NCI-H1048 (cell line): ENCODE measurements around the gene SVOP.
A peak's percentile ranks its signal among the peaks of the same experiment; 100 is the strongest.

Experiments
- DNase-seq: peaks from one replicate; lab custom pipeline; 2025; lab: John Stamatoyannopoulos, UW

The SVOP gene

DNA sequence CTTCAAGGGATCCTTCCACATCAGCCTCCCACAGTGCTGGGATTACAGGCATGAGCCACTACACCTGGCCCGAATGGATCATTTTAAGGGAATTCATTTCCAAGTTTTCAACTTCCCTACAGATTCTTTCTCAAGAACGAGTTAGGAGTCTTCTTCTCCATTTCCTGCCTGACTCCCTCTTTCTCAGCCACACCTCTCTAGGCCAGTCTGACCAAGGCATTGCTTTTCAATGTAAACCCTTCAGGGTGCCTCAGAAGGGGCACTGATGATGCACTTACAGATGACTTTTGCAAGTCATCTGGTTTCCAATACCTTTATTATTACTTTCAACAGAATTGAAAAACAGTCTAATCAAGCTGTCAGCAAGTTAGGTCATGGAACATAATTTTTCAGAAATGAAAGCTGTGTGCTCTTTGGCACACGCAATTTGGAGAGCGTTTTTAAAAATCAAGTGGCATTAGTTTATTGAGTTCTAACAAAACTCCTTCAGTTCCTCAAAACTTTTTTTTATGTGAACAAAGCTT lies 47.2 kb downstream of the SVOP start:
- DNase-seq: no peak

DNA sequence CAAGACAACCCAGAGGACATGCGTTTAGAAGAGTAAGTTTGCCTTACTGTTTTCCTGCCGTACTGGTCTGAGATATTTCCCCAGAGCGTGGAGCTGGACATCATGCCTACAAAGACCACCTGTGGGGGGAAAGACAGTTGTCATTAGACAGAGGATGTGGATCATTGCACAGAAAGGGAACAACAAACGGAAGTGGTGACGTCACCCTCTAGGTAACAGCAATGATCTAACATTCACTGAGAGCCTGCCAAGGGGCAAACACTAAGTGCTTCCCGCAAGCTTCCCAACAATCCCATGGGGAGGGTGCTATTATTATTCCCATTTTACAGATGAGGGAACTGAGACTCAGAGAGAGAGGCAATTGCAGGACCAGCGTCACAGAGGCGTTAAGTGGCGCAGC lies 48.5 kb downstream of the SVOP start:
- no peak for DNase-seq

DNA sequence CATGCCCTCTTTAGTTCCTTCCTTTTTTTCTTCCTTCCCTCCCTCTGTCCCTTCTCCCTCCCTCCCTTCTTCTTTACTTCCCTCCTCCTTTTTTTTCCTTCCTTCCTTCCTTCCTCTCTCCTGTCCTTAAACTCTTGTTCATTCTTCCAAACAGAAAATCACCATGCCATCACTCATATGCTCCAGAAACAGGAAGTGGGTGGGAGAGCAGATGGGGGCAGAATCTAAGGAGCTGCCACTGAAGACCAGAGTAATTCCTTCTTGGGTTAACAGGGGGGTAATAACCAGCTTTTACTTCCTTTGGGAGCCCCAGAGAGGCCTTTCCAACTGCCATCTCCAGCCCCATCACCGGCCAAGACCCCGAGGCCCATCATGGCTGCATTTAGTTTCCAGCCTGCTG lies 51.2 kb downstream of the SVOP start:
- DNase-seq: no peak

DNA sequence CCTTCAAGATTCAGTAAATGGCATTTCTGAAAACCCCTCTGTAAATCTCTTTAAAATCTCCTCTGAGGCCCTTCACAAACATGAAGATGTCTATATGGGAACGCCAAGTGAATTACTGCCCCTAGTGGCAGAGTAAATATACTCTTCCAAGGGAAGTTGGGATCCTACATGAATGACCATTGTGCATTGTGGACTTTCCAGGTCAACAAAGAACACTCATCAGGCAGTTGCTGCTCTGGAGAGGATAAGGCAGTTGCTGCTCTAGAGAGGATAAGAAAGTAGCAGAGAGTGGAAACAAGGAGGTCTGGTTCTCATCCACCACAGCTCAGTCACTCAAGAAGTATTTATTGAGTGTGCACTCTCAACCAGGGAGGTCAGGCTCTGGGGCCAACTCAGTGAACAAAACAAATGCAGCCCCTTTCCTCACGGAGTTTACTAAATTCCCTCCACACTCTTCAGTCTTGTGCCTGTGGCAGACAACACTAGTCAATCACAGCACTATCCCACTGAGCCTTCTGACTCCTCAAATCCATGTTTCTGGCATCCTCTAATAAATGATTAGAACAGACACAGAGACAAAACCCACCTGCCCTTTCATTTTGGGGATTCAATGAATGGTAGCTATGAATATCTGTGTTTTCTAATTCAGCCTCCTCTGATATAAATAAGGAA lies 52.9 kb downstream of the SVOP start:
- DNase-seq: no peak

GRCh38 chr12:108966378-108967151 lies 54.3 kb downstream of the SVOP start:
- DNase-seq: no peak

- no peak for DNase-seq
Measured at GRCh38 chr12:108965886-108966285, 55.0 kb downstream of the SVOP start.

DNA sequence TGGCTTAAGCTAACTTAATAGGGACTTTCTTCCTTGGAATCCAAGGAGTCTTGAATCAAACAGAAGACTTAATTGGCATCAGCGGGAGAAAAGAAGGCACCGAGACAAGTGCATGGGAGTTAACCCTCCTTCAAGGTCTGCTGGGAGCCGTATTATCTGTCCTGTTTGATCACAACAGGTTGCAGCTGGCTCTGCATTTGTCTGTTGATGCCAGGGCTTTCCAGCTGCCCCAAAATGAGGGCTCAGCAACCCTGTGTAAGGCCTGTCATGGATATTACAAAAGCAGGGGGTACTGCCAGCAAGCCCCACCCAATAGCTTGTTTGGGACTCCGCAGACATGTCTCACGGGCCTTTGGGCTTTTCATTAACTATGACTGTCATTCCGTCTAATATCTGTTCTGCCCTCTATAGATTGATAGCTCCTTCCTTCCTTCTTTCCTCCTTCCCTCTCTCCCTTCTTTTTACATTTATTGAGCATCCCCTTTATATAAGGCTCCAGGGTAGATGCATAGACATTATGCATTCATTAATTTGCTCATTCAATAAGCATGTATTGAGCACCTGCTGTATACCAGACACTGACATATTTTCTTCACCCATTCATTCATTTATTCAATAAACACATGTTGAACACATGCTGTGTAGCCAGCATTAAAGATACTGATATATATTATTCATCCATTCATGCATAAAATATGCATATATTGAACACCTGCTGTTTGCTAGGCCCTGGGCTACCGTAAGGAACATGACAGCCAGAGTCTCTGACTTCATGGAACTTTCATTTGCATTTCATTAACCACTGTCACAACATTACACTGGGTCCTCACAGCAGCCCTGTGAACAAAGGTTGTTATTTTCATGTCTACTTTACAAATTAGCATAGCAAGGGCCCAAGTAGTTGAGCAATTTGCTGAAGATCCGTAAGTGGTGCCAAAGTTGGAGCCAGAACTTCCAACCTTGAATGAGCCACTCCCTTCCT lies 56.2 kb downstream of the SVOP start:
- no peak for DNase-seq

GRCh38 chr12:108962256-108962655 lies 58.6 kb downstream of the SVOP start:
- no peak for DNase-seq

GRCh38 chr12:108959748-108960655 lies 60.9 kb downstream of the SVOP start:
- DNase-seq: no peak

- DNase-seq: no peak
Measured at GRCh38 chr12:108955225-108955835, 65.5 kb downstream of the SVOP start.

DNA sequence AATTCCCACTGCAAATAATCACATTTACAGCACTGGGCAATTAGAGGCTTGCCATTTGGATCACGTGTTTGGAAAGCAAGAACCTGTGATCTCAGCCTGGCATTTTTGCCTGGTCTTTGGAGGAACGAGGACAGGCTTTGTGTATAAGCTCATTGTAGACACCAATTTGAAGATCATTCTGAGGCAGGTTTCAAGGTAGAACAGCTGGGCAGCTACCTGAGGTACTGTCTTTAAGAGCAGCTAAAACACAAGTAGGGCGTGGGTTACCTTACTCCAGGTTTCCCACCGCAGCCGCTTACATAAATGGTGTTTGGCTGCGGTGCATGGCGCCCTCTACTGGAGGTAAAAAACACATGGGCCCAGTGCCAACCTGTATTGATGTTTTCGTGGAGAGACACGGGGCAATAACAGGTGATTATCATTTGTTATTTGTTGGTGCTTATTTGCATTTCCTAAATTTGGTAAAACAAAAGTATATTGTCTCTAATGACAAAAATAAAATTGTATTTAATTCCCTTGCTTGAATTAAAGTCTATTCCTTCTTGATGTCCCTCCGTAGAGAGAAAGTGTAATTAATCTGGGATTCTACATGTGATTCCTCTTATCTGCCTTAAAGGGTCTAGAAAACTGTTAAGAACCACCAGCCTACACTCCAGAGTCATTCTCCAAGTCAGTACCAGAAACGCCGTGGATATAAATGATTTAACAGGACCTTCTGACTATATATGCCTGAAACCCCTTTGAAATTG lies 69.7 kb downstream of the SVOP start:
- peak; percentile 5 for DNase-seq

GRCh38 chr12:108949976-108950375 lies 70.9 kb downstream of the SVOP start:
- no peak for DNase-seq

GRCh38 chr12:108948367-108948766 lies 72.5 kb downstream of the SVOP start:
- no peak for DNase-seq

- DNase-seq: no peak
Measured at GRCh38 chr12:108947097-108947496, 73.8 kb downstream of the SVOP start.

DNA sequence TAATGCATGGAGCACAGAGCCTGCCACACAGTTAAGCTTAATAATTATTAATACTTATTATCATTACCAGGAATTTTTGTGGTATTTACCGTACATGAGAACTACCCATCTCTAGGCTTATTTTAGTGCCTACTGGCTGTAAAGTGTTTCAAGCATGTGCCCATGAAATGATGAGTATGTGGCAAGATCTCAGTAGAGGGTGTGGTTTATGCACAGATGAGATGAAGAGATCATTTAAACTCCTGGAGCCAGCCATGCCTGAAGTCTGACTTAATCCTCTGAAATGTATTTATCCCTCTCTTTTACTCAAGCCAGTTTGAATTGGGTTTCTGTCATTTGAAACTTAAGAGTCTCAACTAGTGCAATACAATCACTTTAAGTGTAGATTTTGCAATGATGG lies 80.7 kb downstream of the SVOP start:
- DNase-seq: no peak

GRCh38 chr12:108939594-108939993 lies 81.3 kb downstream of the SVOP start:
- no peak for DNase-seq

- no peak for DNase-seq
Measured at GRCh38 chr12:108938247-108938924, 82.5 kb downstream of the SVOP start.

DNA sequence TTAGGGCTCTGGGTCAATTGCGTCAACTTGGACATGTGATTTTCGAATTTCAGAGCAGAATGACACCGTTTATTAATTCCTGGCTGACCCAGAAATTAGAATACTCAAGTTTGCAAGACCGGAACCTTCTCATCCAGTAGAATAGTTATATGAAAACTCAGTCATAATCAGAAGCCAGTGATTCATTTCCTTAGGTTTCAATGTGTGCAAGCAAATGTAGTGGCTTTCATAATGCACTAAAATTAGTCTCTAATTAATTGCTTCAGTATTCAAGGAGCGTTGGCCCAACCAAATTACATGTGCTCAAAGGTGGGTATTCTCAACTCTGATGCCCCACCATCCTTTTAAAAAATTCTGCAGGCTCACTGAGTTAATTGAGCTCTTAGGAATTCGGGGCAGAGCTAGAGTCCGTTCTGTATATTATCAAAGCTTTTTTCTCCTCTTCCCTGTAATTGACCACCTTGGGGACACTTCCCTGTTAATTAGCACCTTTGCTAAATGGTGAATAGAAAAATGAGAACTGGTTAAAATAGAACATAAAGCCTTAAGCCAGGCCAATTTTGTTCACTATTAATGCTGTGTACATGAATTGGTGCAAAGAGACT lies 85.6 kb downstream of the SVOP start:
- DNase-seq: no peak

- DNase-seq: no peak
Measured at GRCh38 chr12:108933949-108934348, 86.9 kb downstream of the SVOP start.
